HUDEP-2 (cell line): ENCODE results near the gene C10orf53.
"Not testable (repeated sequence)": the region's sequence is repeated elsewhere in the genome, so short reads cannot be mapped to it uniquely, and the experiment has no call there.

Experiments
- DNase-seq, 76 experiments: peaks; one replicate each; lab custom pipeline; 2025; ENCODE audit not compliant: unreplicated experiment in 76 of 76; lab: John Stamatoyannopoulos, UW

C10orf53 gene

DNA sequence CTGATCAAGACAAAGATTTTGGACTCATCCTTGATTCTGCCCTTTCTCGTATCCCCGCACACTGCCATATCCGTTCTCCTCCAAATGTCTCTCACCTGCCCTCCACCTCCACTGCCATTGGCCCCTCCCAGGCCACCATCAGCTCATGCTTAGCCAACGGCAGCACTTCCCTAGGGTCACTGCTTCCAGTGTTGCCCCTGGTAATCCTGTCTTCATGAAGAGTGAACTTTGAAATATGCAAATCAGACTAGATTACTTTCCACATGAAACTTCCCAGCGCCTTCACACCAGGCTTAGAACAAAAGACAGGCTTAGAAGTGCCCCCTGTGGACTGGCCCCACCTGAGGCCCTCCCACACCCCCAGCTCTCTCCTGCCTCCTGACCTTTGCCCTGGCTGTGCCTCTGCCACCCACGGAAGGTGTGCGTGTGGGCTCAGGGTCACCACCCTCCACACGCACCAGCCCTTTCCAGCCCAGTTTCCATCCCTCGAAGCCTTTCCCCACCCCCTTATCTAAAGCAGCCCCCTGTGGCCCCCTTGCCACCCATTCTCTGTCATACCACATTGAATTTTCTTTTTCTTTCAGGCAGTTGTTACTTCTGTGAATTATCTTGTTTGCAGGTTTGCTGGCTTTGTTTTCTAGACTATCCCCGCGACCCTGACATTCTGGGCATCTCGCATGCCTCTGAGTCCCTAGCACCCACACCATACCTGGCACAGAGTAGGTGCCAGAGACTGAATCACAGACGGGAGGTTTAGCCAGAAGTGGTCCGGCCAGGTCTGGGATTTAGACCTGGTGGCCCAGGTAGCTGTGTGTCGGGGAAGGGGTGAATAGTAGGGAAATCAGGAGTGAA, 26.8 kb upstream of the C10orf53 start:
- no peak for DNase-seq

DNA sequence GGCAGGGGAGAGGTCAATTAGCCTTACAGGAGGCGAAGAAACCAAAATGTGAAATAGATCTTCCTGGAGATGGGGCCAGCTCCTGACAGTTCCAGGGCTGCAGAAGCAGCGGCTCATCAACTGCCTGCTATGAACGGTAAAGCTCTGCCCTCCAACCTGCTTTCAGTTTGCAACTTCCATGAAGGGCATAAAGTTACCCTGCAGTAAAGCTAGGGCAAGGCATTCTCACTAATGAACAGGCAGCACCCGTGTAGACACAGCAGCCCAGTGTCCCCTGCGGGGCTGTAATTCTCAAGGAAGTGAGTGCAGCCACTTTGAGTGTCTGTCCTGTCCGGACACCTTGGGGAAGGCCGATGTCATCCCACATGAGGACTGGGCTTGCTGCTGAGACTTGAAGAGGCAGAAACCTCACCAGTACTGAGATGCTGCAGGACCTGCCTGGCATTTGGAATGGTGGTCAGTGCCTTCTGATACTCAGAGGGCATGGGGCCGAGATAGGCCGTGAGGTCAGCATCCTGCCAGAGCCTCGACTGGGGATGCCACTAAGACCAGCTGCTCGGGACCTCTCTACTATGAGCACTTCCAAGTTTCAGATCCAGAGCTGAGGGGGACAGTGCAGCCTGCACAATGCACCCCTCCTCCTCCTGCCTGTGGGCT, 26.1 kb upstream of the C10orf53 start:
- DNase-seq: no peak

DNA sequence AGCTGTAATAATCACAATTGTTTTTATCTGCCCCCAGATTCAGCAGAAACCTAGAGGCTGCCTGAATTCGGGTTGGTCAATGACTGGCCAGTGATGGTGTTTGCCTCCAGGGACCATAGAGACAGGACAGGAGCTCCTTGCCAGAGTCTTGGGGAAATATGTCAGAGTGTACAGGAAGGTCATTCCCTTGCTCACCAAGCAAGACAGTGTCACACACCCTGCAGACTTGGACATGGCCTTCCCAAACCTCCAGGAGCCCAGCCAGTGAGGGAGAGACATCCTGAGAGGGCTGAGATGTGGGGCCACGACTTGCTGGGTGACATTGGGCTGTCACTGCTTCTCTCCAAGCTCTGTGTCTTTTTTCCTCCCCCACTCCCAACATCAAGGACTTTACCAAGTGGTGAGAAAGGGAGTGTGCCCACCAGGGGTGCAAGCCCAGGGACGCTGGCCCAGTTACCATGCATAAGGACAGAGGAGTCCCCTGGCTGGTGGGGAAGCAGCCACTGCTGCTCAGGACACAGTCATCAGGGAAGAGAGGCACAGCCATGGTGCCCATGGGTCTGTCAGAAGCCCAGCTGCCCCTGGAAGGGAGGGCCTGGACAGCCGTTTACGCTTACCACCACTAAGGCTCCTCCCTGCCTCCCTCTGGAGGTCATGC, 25.3 kb upstream of the C10orf53 start:
- no peak for DNase-seq

DNA sequence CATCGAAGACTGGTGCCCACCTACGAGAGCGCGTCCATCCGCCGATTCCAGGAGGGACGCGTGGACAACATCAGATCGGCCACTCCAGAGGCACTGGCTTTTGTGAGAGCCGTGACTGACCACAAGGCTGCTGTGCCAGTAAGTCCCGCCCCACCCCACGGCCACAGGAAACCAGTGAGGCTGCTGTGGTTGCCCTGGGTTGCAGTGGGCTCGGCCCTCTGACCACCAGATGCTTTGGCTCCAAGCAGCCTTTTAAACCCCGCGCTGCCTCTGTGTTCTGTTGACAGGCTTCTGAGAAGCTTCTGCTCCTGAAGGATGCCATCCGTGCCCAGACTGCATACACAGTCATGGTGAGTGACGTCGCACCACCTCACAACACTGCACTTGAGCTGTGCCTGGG, 24.4 kb upstream of the C10orf53 start:
- DNase-seq: no peak

DNA sequence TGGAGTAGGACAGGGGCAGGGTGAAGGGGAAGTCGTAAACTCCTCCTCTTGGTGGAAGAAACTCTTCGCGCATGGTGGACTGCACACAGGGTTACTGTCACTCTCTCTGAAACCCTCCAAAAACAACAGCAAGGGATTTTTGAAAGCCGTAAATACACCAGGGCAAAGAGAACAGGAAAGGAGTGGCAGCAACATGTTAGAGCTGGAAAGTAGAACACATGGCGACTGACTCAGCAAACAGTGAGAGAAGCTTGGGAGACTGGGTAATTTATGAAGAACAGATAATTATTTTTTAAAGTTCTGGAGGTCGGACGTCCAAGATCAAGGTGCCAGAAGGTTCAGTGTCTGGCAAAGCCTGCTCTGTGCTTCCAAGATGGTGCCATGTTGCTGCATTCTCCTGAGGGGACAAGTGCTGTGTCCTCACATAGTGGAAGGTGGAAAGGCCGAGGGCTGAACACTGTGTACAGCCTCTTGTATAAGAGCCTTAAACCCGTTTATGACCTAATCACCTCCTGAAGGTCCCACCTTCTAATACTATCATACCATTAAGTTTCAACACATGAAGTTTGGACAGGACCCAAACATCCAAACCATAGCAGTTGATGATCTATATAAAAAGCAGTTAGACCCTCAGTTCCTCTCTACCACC, 22.5 kb upstream of the C10orf53 start:
- no peak for DNase-seq

DNA sequence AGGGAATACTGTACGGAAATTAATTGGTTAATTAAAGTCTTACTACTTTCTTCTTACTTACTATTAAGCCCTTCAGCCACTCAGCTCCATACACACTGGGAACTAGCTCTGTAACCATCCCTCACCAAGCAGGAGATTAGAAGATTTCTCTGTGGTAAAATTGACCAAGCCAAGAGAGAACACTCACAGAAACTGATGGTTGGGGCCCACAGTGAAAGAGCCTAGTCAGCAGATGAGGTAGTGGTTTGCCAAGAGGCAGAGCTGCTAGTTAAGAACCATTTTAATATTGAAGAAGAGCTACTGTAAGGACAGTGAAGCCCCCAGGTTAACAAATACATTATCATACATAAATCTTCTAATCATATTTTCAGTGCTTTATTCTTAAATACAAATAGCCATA, 21.8 kb upstream of the C10orf53 start:
- no peak for DNase-seq

DNA sequence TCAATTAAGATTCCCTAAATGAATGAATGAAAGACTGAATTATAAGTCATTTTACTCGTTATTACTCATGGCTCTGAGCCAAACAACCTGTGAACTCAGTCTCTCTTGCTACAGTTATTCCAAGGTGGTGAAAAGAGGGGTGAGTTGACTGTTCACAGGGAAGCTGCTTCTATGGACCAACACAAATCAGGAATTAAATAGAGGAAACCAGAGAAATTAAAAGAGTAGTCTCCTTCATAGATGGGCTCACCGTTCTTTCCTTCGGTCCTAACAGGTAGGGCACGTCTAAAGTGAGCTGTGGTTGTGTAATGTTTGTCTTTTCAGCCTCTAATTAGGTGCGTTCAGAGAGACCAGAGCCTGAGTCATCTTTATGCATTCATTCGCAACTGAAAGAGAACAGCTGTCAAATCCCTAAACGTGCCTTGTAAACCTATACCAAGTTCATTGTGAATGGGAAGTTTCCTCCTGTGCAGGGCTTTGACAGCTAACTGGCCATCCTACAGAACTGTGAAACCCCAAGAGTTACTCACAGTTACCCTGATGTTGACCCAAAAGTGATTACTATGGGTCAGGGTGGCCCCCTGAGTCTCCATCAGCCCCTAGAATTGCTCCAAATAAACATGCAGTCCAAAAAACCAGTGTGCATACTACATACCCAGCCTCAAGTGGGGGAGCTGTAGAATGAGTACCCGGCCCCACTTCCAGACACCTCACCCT, 18.2 kb upstream of the C10orf53 start:
- no peak for DNase-seq

DNA sequence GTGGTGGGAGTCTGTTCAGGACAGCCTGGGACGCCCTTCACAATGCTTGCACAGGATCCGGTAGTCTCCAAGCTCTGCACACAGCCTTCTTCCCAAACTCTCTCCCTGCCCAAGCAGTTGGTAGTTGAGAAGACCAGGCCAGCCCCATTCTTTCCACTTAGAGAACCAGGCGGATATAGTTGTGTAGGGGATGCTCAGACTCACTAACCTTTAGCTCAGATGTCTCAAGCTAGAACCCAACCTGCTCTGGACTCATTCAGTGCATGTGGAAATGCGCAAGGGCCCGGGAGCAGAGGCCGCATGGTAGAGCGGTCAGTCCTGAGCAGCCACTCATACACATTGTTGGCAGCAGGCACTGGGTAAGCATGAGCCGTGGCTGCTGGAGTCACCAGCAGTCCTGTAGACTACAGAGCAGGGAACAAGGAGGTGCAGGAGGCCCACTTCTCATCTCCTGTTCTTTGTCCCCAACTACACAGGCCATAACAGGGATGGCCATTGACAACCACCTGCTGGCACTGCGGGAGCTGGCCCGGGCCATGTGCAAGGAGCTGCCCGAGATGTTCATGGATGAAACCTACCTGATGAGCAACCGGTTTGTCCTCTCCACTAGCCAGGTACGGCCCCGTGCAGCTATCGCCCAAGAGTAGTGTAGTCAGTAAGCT, 17.2 kb upstream of the C10orf53 start:
- DNase-seq: no peak

DNA sequence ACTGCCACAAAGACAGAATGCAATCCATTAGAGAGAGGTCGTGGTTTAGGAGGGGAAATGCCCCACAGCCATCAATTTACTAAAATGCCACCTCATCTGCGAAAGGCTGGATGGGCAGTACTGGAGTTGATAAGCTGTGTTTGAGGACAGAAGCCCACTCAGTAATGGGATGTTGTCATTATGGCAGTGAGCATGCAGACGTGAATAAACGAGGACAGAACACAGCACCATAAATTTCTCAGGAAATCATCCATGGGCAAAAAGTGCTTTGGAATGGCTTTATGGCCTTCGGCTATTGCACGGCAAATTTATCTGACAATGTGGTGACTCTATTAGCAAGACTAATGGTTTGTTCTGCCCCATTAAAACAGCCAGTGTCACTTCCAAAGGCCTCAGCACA, 15.9 kb upstream of the C10orf53 start:
- DNase-seq: no peak

DNA sequence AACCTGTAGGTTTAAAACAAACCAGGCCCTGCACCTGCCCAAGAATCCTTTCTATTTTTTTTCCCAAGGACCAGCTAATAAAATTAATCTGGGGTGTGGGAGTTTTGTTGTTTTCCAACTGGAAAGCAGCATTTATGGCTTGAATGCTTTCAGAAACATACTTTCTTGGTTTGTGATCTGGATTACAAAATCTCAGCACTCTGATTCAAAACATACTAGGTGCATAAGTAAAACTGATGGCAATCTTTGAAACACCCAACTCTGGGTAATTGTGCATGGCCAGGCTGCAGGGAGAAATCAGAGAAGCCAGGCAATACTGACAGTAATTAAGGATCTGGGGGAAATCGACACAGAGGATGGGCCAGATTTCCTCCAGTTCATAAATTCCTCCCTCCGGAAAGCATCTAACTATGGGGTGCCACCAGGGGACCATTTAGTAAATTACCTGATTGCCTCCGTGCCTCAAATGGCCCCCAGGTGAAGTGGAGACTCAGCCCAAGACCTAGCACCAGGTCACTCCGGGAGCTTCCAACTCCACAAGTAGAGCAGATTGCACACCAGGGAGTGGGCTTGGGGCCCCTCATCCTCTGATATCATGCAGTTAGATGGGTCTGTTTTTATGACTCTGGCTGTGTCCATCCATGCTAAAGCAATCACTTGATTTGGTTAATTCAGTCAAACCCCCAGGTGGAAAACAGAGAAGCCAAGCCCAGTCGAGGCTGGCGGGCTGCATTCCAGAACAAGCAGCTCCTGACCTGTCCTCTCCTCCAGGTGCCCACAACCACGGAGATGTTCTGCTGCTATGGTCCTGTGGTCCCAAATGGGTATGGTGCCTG, 15.2 kb upstream of the C10orf53 start:
- DNase-seq: no peak

DNA sequence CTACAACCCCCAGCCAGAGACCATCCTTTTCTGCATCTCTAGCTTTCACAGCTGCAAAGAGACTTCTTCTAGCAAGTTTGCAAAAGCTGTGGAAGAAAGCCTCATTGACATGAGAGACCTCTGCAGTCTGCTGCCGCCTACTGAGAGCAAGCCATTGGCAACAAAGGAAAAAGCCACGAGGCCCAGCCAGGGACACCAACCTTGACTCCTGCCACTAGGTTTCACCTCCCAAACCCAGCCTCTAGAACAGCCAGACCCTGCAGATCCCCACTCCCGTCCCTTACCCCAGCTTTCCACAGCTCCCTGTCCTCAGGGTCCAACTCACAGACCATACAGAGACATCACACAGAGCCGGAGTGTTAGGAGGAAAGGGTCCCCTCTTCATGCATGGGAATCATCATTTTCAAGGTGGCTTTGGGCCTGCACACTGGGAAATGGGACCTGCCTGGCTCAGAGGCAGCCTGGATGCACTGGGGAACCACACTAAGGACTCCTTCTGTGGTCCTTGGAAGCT, 14.6 kb upstream of the C10orf53 start:
- no peak for DNase-seq

DNA sequence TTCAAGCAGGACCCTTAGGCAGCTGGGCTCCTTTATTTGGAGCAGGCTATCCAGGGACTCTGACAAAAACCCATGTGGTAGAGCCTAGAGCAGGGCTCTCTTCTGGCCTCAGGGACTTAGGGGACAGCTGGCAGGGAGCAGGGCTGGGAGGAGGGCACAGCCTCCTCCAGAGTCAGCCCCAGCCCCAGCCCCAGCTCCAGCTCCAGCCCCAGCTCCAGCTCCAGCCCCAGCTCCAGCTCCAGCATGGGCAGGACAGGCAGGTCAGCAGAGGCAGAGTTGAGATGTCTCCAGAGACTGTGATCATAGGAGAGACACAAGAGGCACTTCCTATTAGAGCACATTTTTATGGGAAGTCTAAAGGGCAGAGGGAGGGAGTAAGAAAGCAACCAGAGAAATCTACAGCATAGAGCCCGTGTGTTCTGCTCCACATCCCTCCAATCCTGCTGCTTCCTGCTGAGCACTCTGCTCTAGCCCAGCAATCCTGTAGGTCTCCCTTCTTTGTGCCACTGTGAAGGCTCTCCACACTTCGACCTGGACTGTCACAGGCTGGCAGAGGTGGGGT, 13.3 kb upstream of the C10orf53 start:
- no peak for DNase-seq

DNA sequence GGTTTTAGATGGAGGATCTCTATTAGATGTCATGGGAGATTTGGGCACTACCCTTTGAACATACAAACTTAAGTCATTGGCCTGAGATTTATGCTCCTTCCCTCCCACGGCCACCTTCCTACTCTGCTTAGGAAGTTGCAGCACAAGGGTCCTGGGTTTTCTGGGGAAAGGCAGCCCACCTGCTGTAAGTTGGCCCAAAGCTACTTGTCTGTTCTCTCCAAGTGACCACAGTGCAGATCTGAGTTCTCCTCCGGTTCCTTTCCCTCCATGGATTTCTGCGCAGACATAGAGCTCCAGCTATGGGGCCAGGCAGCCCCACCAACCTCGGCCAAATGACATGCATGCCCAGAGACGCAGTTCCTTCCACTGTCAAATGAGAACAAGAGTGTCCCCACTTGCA, 12.8 kb upstream of the C10orf53 start:
- DNase-seq: no peak

DNA sequence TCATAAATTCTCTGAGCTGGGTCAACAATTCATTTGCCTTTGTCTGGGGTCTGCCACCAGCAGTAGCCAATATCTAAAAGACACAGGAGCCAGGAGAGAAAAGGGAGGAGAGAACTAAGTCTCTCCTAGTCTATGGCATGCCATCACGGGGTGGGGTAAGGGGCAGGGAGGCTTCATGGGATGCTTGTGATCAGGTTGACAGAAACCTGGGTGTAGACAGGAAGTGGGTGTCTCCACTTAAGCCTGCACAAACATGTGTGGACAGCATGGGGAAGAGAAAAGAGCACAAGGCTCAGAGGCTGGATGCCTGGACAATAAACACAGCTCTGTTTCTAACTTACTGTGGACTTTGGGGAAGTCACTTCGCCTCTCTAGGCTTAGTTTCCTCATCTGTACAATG, 11.5 kb upstream of the C10orf53 start:
- DNase-seq: no peak

DNA sequence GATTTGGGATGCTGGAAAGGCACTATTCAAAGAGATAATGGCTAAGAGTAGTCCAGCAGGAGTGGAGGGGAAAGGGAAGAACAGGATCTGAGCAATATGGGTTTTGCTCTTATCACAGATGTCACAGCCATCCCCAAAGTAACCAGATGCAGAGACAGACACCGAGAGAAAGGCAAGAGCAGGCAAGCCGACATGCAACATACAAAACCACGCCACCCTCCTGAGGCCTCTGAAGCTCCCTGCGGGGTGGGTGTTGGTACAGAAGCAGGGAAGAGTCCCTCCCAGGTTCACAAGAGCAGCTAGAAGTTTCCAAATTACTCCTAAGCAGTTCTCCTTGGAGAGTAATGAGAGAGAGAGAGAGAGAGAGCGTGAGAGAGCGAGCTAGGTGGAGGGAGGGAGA, 10.8 kb upstream of the C10orf53 start:
- no peak for DNase-seq

DNA sequence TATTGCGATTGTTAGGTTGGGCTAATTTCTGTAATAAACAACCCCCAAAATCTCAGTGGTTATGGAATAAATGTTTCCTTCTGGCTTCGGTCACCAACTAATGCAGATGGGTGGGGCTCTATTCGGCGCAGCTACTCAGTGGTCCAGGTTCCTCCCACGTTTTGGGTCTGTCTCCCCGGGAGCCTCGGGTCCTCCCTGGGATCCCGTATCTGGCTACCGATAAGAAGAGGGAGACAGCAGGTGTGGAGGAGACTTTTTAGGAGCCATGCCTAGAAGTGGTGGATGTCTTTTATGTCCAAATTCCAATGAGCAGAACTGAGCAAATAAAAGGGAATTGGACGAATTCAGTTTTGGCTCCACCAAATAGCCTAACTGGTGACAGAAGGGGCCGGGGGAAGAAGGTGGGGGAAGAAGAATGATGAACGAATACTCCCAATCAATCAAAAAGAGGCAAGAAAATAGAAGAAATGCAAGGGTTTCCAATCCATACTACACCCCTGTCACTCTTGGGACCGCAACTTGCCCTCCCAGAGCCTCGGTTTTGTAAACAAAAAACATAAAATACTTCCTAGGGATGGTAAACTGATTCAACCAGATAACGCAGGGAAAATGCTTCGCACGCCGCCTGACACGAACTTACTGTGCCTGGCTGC, 498 bp upstream of the C10orf53 start:
- DNase-seq: no peak

DNA sequence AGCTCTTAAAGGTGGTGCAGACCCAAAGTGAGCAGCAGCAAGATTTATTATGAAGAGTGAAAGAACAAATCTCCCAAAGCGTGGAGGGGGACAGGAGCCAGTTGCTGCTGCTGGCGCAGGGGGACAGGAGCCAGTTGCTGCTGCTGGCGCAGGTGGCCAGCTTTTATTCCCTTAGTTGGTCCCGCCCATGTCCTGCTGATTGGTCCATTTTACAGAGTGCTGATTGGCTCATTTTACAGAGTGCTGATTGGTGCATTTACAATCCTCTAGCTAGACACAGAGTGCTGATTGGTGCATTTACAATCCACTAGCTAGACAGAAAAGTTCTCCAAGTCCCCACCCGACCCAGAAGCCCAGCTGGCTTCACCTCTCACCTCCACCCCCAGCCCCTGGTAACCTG, 3.0 kb downstream of the C10orf53 start:
- DNase-seq: not testable (repeated sequence)

DNA sequence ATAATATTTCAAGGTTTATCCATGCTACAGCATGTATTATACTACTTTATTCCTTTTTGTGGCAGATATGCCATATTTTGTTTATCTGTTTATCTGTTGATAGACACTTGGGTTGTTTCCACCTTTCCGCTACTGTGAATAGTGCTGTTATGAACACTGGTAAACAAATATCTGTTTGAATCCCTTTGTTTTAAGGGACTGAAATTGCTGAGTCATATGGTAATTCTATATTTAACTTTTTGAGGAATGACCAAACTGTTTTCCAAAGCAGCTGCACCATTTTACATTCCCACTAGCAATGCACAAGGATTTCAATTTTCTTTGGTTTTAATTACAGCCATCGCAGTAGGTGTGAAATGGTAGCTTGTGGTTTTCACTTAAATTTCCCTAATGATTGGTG, 3.4 kb downstream of the C10orf53 start:
- no peak for DNase-seq
